ENCODE measurements around the gene TAS2R41.
"Not testable (repeated sequence)": the region's sequence is repeated elsewhere in the genome, so short reads cannot be mapped to it uniquely, and the experiment has no call there.

Gene TAS2R41

DNA sequence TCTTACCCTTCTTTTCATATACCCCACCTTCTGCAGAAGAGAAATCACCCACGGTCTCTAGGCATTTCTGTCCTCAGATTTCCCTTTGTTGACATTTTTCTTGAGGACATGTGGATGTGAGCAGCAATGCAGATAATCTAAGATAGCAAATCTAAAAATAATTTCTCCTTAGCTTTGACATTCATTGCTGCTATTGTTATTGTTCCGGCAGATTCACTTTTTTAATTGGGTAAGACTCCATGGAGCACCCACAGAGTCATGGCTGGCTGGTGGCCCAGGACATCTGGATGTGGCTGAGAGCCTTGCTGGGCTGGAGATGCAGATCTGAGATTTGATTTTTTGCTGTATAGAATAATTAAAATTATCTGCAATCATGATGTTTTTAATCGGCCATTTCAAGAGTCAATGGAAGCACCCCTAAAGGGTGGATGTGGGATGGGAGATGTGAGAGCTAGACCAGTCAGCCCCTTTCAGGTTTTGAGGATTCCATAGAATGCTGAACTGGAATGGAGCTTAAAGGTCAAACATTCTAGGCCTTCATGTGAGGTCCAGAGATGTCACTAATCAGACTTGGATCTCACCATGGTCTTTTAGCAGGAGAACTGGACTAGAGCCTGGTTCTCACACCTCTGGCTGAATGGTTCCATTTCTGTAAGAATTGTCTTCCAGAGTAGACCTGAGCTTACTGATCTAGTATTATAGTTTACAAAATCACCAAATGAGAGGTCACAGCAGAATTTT lies 37.5 kb downstream of the TAS2R41 start:
- in situ Hi-C loops (cut with HindIII; ENCODE audit: low sequenced_read_pairs): no loop called here

DNA sequence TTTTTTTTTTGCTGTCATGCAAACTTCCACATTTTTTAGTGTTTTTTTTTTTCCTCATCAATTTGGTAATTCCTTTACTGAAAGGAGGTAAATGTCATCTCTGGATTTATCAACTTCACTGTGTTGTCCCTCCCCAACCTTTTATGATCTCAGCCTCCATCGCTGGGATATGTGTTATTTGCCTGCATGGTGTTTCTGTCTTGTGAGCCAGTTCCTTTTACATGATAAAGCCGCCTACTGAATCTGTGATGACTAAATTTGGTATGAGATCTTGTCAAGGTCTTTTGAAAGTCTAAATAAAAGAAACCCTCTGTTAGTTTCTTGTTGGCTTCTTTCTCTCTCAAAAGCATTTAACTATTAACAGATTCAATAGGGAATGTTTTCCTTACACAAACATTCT lies 39.3 kb downstream of the TAS2R41 start:
- in situ Hi-C loops (cut with HindIII; ENCODE audit: low sequenced_read_pairs): no loop called here

DNA sequence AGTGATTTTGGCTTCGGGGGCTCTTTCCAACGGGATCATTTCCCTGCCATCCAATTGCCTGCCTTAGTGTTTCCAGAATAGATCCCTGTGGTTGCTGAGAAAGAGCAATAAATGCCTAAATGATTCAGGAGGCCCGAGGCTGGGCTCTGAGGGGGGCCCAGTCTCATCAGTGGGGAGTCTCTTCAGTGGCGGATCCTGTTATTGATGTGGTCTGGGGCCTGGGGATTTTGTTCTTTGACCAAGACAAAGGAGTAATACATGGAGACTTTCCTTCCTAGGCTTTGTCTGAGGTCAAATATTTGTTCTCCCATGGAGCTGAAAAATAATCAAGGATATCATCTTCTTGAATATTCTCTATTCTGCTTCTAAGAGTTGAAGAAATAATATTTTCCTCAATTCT lies 40.8 kb downstream of the TAS2R41 start:
- in situ Hi-C loops (cut with HindIII; ENCODE audit: low sequenced_read_pairs): no loop called here

DNA sequence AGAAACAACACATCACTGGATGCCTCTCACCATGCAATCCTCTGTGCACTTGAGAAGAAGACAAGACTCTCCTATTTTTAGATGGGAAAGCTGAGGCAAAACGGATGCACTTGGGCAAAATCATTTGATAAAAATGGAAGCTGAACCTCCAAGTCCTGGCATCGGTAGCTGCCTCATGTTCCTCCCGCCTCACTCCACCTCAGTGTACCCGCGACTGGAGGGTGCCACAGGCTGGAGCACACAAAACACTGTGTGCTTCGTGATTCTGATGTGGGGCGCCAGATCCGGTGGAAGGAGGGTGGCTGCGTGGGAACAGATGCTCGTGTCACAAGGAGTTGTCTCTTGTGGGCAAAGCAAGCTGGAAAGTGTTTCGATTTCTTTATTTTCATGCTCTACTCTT lies 41.3 kb downstream of the TAS2R41 start:
- in situ Hi-C loops (cut with HindIII; ENCODE audit: low sequenced_read_pairs): no loop called here

DNA sequence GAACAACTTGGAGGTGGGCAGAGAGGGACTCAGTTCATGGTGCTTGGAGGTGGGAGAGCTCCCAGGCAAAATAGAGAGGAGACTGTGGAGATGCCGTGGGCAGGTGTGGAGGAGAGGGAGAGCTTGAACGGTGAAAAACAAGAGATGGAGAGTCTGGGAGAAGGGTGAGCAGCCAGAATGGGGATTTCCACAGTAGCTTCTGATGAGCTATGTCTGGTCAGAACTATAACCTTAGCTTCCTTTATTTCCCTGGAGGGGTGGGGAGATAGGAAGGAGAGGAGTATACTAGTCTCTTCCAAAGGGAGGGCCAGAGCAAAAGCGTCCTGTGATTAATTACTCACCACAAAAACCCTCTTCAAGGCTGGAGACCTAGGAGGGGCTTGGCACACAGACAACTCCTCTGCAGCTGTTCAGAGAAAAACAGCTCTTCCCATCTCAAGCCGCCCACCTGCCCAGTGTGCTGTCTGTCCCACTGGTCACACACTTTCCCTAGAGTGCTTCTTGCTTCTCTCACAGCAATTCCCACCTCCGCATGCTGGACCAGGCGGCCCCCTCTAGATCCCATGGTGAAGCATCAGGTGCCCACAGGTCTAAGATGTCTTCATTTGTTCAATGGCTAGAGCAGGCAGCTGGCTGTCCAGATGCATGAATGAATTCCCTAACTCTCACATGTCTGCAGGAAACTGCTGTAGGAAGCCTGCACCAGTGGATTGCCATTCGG lies 41.9 kb downstream of the TAS2R41 start:
- in situ Hi-C loops (cut with HindIII; ENCODE audit: low sequenced_read_pairs): no loop called here

GRCh38 chr7:143522309-143522916 lies 44.7 kb downstream of the TAS2R41 start:
- in situ Hi-C loops (cut with HindIII; ENCODE audit: low sequenced_read_pairs): not testable (repeated sequence)

Data from DLD1 (cell line).